ENCODE results near the gene PADI6. TPM values are rescaled to one million over a fixed set of nuclear protein-coding genes. Genes with fewer than 3 reads are reported as not detected.

The PADI6 gene
- total RNA-seq, 2 donors from 2014 or later: not detected

- no peak for DNase-seq
- peak overlapping the region; percentile 74 to 88 for H3K4me3 Mint-ChIP-seq
- peak overlapping the region; percentile 54 for H3K27ac Mint-ChIP-seq
- no peaks in the 10 kb centered on the region for H3K27me3 Mint-ChIP-seq (ENCODE audit: low read depth)
- H3K9me3 Mint-ChIP-seq: no peaks in the 10 kb centered on the region
- H3K4me1 Mint-ChIP-seq (ENCODE audit: low read depth): peaks cover 62% of the 10 kb centered on the region
- no peak for ATAC-seq (replicated peaks in 1 of 2)
- H3K36me3 Mint-ChIP-seq (ENCODE audit: insufficient read depth in 2 of 2): peaks cover 11 to 27% of the 10 kb centered on the region in 2 donors
Measured at GRCh38 chr1:17437260-17437579, 65.2 kb downstream of the PADI6 start.

- Mint-ChIP-seq H3K9me3 (no peaks in the 10 kb centered on the region), H3K4me1 (ENCODE audit: low read depth) (peaks cover 63% of the 10 kb centered on the region), H3K4me3 (peak overlapping the region; percentile 74 to 88), H3K36me3 (ENCODE audit: insufficient read depth in 2 of 2) (peaks cover 11 to 27% of the 10 kb centered on the region in 2 donors), H3K27ac (no peak overlapping the region), H3K27me3 (ENCODE audit: low read depth) (no peaks in the 10 kb centered on the region)
- peak; percentile 68 to 71 for DNase-seq
- peak; percentile 52 to 62 for ATAC-seq (replicated peaks in 1 of 2)
Measured at GRCh38 chr1:17437580-17438317, 65.8 kb downstream of the PADI6 start.

- DNase-seq (peak; percentile 82), ATAC-seq (replicated peaks in 1 of 2) (peak; percentile 51 to 52)
- Mint-ChIP-seq H3K36me3 (ENCODE audit: insufficient read depth in 2 of 2) (peaks cover 11 to 29% of the 10 kb centered on the region in 2 donors), H3K27me3 (ENCODE audit: low read depth) (peaks cover 5% of the 10 kb centered on the region), H3K4me3 (peak overlapping the region; percentile 88 to 91), H3K9me3 (no peaks in the 10 kb centered on the region), H3K27ac (peak overlapping the region; percentile 97), H3K4me1 (ENCODE audit: low read depth) (peaks cover 66% of the 10 kb centered on the region)
Measured at GRCh38 chr1:17438318-17439249, 66.6 kb downstream of the PADI6 start.

GRCh38 chr1:17439250-17440073 is 67.5 kb downstream of the PADI6 start, which contains the start of gene RCC2:
Gene RCC2 (minus strand): TSS chr1:17439677. CDS start chr1:17438514, 1,163 bp downstream.
- H3K4me1 Mint-ChIP-seq (ENCODE audit: low read depth): peaks cover 59% of the 10 kb centered on the region

GRCh38 chr1:17440074-17440826 is 68.3 kb downstream of the PADI6 start:
- peaks cover 11 to 20% of the 10 kb centered on the region in 2 donors for H3K36me3 Mint-ChIP-seq (ENCODE audit: insufficient read depth in 2 of 2)
- peak overlapping the region; percentile 79 for H3K27ac Mint-ChIP-seq
- H3K4me3 Mint-ChIP-seq: peak overlapping the region; percentile 88 to 91
- no peaks in the 10 kb centered on the region for H3K9me3 Mint-ChIP-seq
- DNase-seq (peak in 1 of 2 donors; percentile 29), ATAC-seq (replicated peaks in 1 of 2) (no peak)
- H3K27me3 Mint-ChIP-seq (ENCODE audit: low read depth): peaks cover 6% of the 10 kb centered on the region
- peaks cover 51% of the 10 kb centered on the region for H3K4me1 Mint-ChIP-seq (ENCODE audit: low read depth)

More at GRCh38 chr1:17439250-17440073, 67.5 kb downstream of the PADI6 start, which contains the start of gene RCC2:
- Mint-ChIP-seq H3K27ac (peak within 1 kb of the TSS; percentile 97), H3K9me3 (no peaks in the 10 kb centered on the region), H3K27me3 (ENCODE audit: low read depth) (peaks cover 6% of the 10 kb centered on the region), H3K36me3 (ENCODE audit: insufficient read depth in 2 of 2) (peaks cover 11 to 24% of the 10 kb centered on the region in 2 donors), H3K4me3 (peak within 1 kb of the TSS; percentile 88 to 91)
- DNase-seq (peak; percentile 75 to 80), ATAC-seq (replicated peaks in 1 of 2) (peak; percentile 69 to 72)

- Mint-ChIP-seq H3K4me1 (ENCODE audit: low read depth) (peaks cover 46% of the 10 kb centered on the region), H3K27ac (peak overlapping the region; percentile 79), H3K27me3 (ENCODE audit: low read depth) (peaks cover 6% of the 10 kb centered on the region), H3K9me3 (no peaks in the 10 kb centered on the region), H3K4me3 (peak overlapping the region; percentile 88 to 91), H3K36me3 (ENCODE audit: insufficient read depth in 2 of 2) (peaks cover 11 to 20% of the 10 kb centered on the region in 2 donors)
- ATAC-seq (replicated peaks in 1 of 2) (no peak), DNase-seq (no peak)
Measured at GRCh38 chr1:17440827-17441168, 68.8 kb downstream of the PADI6 start.

- Mint-ChIP-seq H3K9me3 (no peaks in the 10 kb centered on the region), H3K27me3 (ENCODE audit: low read depth) (peaks cover 6% of the 10 kb centered on the region), H3K27ac (peak overlapping the region; percentile 79), H3K4me1 (ENCODE audit: low read depth) (peaks cover 40% of the 10 kb centered on the region), H3K4me3 (peak overlapping the region; percentile 88 to 91), H3K36me3 (ENCODE audit: insufficient read depth in 2 of 2) (peaks cover 11 to 20% of the 10 kb centered on the region in 2 donors)
- DNase-seq (peak; percentile 36 to 41), ATAC-seq (replicated peaks in 1 of 2) (peak; percentile 29 to 36)
Measured at GRCh38 chr1:17441265-17441992, 69.4 kb downstream of the PADI6 start.

- Mint-ChIP-seq H3K4me3 (peak overlapping the region; percentile 88 to 91), H3K27ac (no peak overlapping the region)
- no peak for ATAC-seq (replicated peaks in 1 of 2)
Measured at GRCh38 chr1:17441993-17442357, 70.0 kb downstream of the PADI6 start.

GRCh38 chr1:17442841-17443240 is 70.8 kb downstream of the PADI6 start:
- ATAC-seq (replicated peaks in 1 of 2): no peak
- no peak overlapping the region for H3K27ac Mint-ChIP-seq
- peak overlapping the region in 1 of 2 donors; percentile 22 for H3K4me3 Mint-ChIP-seq

More at GRCh38 chr1:17441993-17442357, 70.0 kb downstream of the PADI6 start:
- Mint-ChIP-seq H3K9me3 (no peaks in the 10 kb centered on the region), H3K36me3 (ENCODE audit: insufficient read depth in 2 of 2) (peaks cover 11 to 18% of the 10 kb centered on the region in 2 donors), H3K27me3 (ENCODE audit: low read depth) (peaks cover 6% of the 10 kb centered on the region), H3K4me1 (ENCODE audit: low read depth) (peaks cover 35% of the 10 kb centered on the region)
- DNase-seq: no peak

GRCh38 chr1:17447501-17447992 is 75.6 kb downstream of the PADI6 start:
- Mint-ChIP-seq H3K4me1 (ENCODE audit: low read depth) (peaks cover 19% of the 10 kb centered on the region), H3K27ac (no peak overlapping the region), H3K27me3 (ENCODE audit: low read depth) (peaks cover 6% of the 10 kb centered on the region), H3K9me3 (no peaks in the 10 kb centered on the region), H3K4me3 (no peak overlapping the region), H3K36me3 (ENCODE audit: insufficient read depth in 2 of 2) (peaks cover 0 to 4% of the 10 kb centered on the region in 2 donors)
- ATAC-seq (replicated peaks in 1 of 2) (no peak), DNase-seq (no peak)

More at GRCh38 chr1:17442841-17443240, 70.8 kb downstream of the PADI6 start:
- H3K27me3 Mint-ChIP-seq (ENCODE audit: low read depth): peaks cover 6% of the 10 kb centered on the region
- DNase-seq: no peak
- peaks cover 40% of the 10 kb centered on the region for H3K4me1 Mint-ChIP-seq (ENCODE audit: low read depth)
- H3K36me3 Mint-ChIP-seq (ENCODE audit: insufficient read depth in 2 of 2): peaks cover 11 to 17% of the 10 kb centered on the region in 2 donors
- no peaks in the 10 kb centered on the region for H3K9me3 Mint-ChIP-seq
